ACC112 (cell line): ENCODE data around the gene HDAC4.

Experiments
- H2AFZ ChIP-seq: fragments of 200-600 bp; sonication (generic); one replicate; pipeline ENCODE4 v1.6.0; 2017; ENCODE audit warnings: antibody characterized with exemption, low read length; ENCODE audit not compliant: unreplicated experiment
- H3K27ac ChIP-seq: fragments of 200-600 bp; sonication (generic); 2 replicates; pipeline ENCODE4 v1.5.1; 2014; ENCODE audit warnings: low read depth, mild to moderate bottlenecking, antibody characterized with exemption, low read length, moderate library complexity
- H3K27me3 ChIP-seq: fragments of 200-600 bp; sonication (generic); 2 replicates; pipeline ENCODE4 v1.6.1; 2014; ENCODE audit warnings: mild to moderate bottlenecking, antibody characterized with exemption, low read length, moderate library complexity, mixed read lengths; ENCODE audit not compliant: insufficient read depth
- H3K36me3 ChIP-seq: fragments of 200-600 bp; sonication (generic); 2 replicates; pipeline ENCODE4 v1.6.1; 2016; ENCODE audit warnings: mild to moderate bottlenecking, antibody characterized with exemption, low read length, moderate library complexity, mixed read lengths; ENCODE audit not compliant: insufficient read depth
- H3K4me1 ChIP-seq: fragments of 200-600 bp; sonication (generic); one replicate; pipeline ENCODE4 v1.6.1; 2016; ENCODE audit warnings: low read length, mixed read lengths; ENCODE audit not compliant: insufficient read depth, unreplicated experiment, control insufficient read depth
- H3K4me3 ChIP-seq: fragments of 200-600 bp; sonication (generic); 2 replicates; pipeline ENCODE4 v1.5.1; 2014; ENCODE audit warnings: mild to moderate bottlenecking, low read depth, low read length
- H3K79me2 ChIP-seq: fragments of 200-600 bp; sonication (generic); one replicate; pipeline ENCODE4 v1.6.0; 2016; ENCODE audit warnings: low read length; ENCODE audit not compliant: control insufficient read depth, unreplicated experiment, insufficient read depth

Gene HDAC4

GRCh38 chr2:239150125-239151011 lies 250.5 kb downstream of the HDAC4 start:
- no peaks in the 10 kb centered on the region for H3K4me1 ChIP-seq
- no peaks in the 10 kb centered on the region for H3K27me3 ChIP-seq
- no peaks in the 10 kb centered on the region for H3K79me2 ChIP-seq
- no peak overlapping the region for H3K4me3 ChIP-seq
- H3K27ac ChIP-seq: no peak overlapping the region
- H3K36me3 ChIP-seq: no peaks in the 10 kb centered on the region
- H2AFZ ChIP-seq: no peak overlapping the region

GRCh38 chr2:239149501-239149900 lies 251.3 kb downstream of the HDAC4 start:
- Histone ChIP-seq H3K27ac (no peak overlapping the region), H3K4me1 (no peaks in the 10 kb centered on the region), H3K36me3 (no peaks in the 10 kb centered on the region), H3K79me2 (no peaks in the 10 kb centered on the region), H2AFZ (no peak overlapping the region), H3K4me3 (no peak overlapping the region), H3K27me3 (no peaks in the 10 kb centered on the region)

DNA sequence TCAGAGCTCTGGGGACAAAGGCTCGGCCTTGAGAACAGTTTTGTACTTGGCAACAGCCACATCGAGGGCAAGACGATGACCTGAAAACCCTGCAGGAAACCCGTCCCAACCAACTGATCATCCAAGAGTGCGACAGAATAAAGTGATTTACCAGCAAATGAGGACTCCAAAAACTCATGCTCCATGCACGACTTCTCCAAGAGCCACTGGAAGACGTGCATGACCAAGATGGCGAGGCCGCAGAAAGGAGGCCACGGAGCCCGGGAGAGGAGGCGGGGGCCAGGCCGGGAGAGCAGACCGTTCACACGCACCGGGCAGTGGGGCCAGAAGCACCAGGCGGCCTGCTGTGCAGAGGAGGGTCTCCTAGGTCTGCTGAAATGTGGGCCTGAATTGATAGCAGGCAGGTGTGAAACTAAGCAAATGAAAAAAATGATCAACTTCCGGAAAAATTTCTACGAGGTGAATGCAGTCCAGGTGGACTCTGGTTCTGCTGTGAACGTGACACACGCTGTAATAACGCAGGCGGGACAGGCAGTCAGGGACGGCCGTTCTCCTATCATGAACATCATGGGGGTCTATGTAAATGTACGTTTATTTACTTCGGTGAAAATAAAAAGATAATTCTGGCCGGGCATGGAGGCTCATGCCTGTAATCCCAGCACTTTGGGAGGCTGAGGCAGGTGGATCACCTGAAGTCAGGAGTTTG lies 252.2 kb downstream of the HDAC4 start:
- Histone ChIP-seq H3K36me3 (no peaks in the 10 kb centered on the region), H3K27ac (no peak overlapping the region), H3K4me3 (no peak overlapping the region), H3K79me2 (no peaks in the 10 kb centered on the region), H3K27me3 (no peaks in the 10 kb centered on the region), H2AFZ (no peak overlapping the region), H3K4me1 (no peaks in the 10 kb centered on the region)

GRCh38 chr2:239147376-239147775 lies 253.4 kb downstream of the HDAC4 start:
- Histone ChIP-seq H2AFZ (no peak overlapping the region), H3K4me3 (no peak overlapping the region), H3K27me3 (no peaks in the 10 kb centered on the region), H3K27ac (no peak overlapping the region), H3K4me1 (no peaks in the 10 kb centered on the region), H3K36me3 (no peaks in the 10 kb centered on the region), H3K79me2 (no peaks in the 10 kb centered on the region)

DNA sequence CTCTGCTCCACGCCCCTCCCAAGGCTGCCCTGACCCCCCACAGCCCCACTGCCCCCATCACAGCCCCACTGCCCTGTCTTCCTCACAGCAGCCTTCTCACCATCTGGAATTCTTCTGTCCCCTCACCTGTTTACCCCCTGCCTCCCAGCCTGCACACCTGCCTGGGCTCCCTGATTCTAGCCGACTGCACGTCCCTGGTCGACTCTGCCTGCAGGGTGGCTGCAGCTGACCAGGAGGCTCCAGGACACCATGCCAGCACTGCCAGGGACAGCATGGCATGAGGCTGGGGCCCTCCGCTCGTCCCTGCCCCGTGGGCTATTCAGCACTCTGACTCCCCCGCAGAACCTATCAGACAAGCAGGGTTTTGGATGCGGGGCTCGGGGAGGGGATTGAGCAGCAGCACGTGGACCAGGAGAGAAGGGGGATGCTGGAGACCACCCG lies 254.1 kb downstream of the HDAC4 start:
- no peaks in the 10 kb centered on the region for H3K4me1 ChIP-seq
- no peak overlapping the region for H3K27ac ChIP-seq
- H3K79me2 ChIP-seq: no peaks in the 10 kb centered on the region
- H2AFZ ChIP-seq: no peak overlapping the region
- H3K27me3 ChIP-seq: no peaks in the 10 kb centered on the region
- H3K4me3 ChIP-seq: no peak overlapping the region
- H3K36me3 ChIP-seq: no peaks in the 10 kb centered on the region

DNA sequence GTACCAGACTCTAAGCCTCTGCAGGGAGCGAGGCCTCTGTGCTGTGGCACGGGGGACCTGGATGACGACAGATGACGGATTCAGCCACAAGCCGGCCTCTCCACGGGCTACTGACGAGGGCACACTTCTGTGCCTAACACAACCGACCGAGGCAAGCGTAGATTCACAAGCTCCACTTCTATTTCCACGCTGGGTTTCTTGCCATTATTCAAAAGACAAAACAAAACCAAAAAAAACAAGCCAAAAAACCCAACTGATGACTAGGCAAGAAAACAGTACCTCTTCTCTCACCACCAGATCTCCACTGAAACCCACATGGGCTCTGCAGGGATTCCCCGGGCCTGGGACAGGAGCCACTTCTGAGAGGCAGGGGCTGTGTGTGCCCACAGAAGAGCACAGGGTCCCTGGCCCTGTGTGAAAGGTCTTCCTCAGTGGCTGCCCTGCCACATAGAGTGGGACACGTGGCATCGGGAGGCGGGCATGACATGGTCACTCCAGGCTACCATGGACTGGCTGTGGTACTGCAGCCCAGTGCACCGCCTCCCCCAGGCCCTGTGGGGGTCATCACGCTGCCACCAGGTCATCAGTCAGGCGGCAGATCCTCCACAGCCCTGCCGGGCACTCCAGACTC lies 254.7 kb downstream of the HDAC4 start:
- H3K36me3 ChIP-seq: no peaks in the 10 kb centered on the region
- no peak overlapping the region for H3K27ac ChIP-seq
- no peak overlapping the region for H2AFZ ChIP-seq
- no peak overlapping the region for H3K4me3 ChIP-seq
- H3K79me2 ChIP-seq: no peaks in the 10 kb centered on the region
- H3K27me3 ChIP-seq: no peaks in the 10 kb centered on the region
- no peaks in the 10 kb centered on the region for H3K4me1 ChIP-seq

DNA sequence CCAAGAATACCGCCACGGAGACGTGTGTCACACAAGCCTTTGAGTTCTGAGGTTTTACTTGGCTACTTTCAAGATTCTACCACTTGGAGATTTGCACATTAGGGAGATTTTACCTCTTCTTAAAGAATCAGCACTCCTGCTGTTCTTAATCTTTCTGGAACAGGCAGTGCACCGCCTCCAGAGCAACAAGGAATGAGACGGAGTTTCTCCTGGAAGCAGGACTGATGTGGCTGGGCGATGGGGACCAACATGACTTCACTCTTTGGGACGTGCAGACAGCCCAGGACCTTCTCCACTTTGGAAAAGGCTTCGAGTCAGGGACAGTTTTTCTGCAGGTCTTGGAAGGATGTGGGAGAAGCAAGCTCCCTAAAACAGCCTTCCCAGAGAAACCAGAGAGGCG lies 255.2 kb downstream of the HDAC4 start:
- H3K36me3 ChIP-seq: no peaks in the 10 kb centered on the region
- H3K27ac ChIP-seq: no peak overlapping the region

DNA sequence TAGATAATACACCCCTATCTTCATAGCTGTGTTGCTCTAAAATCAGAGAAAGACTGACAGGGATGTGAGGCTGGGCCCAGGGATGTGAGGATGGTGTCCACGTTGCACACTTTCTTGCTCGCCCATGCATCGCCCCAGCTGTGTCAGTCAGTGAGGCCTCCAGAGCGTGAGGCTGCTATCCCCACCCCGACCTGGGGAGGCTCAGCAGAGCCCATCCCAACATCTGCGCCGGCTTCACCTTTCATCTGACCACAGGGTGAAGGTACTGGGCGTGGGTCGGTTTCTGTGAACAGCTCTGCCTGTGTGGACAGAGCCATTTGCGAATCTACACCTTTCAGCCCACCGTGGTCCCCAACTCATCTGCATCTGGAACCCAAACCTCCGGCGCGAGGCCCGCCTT lies 255.7 kb downstream of the HDAC4 start:
- Histone ChIP-seq H3K79me2 (no peaks in the 10 kb centered on the region), H2AFZ (no peak overlapping the region), H3K27me3 (no peaks in the 10 kb centered on the region), H3K36me3 (no peaks in the 10 kb centered on the region), H3K27ac (no peak overlapping the region), H3K4me1 (no peaks in the 10 kb centered on the region), H3K4me3 (no peak overlapping the region)

More for the DNA sequence above, 255.2 kb downstream of the HDAC4 start:
- Histone ChIP-seq H3K27me3 (no peaks in the 10 kb centered on the region), H3K4me1 (no peaks in the 10 kb centered on the region), H3K4me3 (no peak overlapping the region), H2AFZ (no peak overlapping the region), H3K79me2 (no peaks in the 10 kb centered on the region)

- Histone ChIP-seq H2AFZ (no peak overlapping the region), H3K4me1 (no peaks in the 10 kb centered on the region), H3K27ac (no peak overlapping the region), H3K27me3 (no peaks in the 10 kb centered on the region), H3K36me3 (no peaks in the 10 kb centered on the region), H3K4me3 (no peak overlapping the region), H3K79me2 (no peaks in the 10 kb centered on the region)
Measured at GRCh38 chr2:239144713-239144999, 256.2 kb downstream of the HDAC4 start.

GRCh38 chr2:239143858-239144712 lies 256.7 kb downstream of the HDAC4 start:
- no peaks in the 10 kb centered on the region for H3K27me3 ChIP-seq
- no peak overlapping the region for H3K27ac ChIP-seq
- no peaks in the 10 kb centered on the region for H3K79me2 ChIP-seq
- no peaks in the 10 kb centered on the region for H3K4me1 ChIP-seq
- H2AFZ ChIP-seq: no peak overlapping the region
- no peaks in the 10 kb centered on the region for H3K36me3 ChIP-seq
- no peak overlapping the region for H3K4me3 ChIP-seq
